Measurements from ENCODE around the gene JCAD.

DNA sequence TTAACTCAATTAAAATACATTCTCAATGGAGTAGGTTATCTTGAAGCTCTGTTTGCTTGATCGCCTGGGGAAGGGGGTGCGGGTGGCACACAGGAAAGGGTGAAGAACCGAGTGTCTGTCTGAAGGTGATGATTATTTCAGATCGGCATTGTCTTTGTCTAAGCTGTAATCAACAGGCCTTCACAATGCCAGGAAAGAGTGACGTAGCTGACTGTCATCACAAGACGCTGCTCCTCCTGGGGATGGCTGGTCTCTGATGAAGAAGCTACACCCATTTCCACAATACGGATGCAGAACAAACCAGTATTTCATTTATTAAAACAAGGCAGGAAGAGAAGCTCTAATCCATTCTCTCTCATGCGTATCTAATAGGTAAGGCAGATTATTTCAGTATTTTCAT is 19.4 kb downstream of the JCAD start:
- TF ChIP-seq, protein P1, sequence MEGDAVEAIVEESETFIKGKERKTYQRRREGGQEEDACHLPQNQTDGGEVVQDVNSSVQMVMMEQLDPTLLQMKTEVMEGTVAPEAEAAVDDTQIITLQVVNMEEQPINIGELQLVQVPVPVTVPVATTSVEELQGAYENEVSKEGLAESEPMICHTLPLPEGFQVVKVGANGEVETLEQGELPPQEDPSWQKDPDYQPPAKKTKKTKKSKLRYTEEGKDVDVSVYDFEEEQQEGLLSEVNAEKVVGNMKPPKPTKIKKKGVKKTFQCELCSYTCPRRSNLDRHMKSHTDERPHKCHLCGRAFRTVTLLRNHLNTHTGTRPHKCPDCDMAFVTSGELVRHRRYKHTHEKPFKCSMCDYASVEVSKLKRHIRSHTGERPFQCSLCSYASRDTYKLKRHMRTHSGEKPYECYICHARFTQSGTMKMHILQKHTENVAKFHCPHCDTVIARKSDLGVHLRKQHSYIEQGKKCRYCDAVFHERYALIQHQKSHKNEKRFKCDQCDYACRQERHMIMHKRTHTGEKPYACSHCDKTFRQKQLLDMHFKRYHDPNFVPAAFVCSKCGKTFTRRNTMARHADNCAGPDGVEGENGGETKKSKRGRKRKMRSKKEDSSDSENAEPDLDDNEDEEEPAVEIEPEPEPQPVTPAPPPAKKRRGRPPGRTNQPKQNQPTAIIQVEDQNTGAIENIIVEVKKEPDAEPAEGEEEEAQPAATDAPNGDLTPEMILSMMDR (IDR thresholded peaks at IDR 0.05) = no peak
- no peak for TF ChIP-seq POLR2A (IDR thresholded peaks at IDR 0.05)

Data from ovary (tissue), 3 donors.